Mesothelial cell of epicardium (in vitro differentiated cells): ENCODE measurements around the gene YOD1. TPM values are rescaled to one million over a fixed set of nuclear protein-coding genes. Genes with fewer than 3 reads are reported as not detected.

Experiments
- DNase-seq, 2 experiments: peaks; one replicate each; pipeline ENCODE4 v3.0.0; 2021; ENCODE audit warnings: low spot score in 2 of 2; ENCODE audit not compliant: unreplicated experiment in 2 of 2
- H3K27ac Mint-ChIP-seq: 2 replicates; pipeline ENCODE4 v1.8.0; 2021; ENCODE audit warnings: mixed read lengths
- H3K27me3 Mint-ChIP-seq: 2 replicates; pipeline ENCODE4 v1.8.0; 2021; ENCODE audit warnings: low read depth, mixed read lengths
- H3K36me3 Mint-ChIP-seq: 2 replicates; pipeline ENCODE4 v1.8.0; 2021; ENCODE audit warnings: mixed read lengths
- H3K4me1 Mint-ChIP-seq: 2 replicates; pipeline ENCODE4 v1.8.0; 2021; ENCODE audit warnings: mixed read lengths
- H3K4me3 Mint-ChIP-seq: 2 replicates; pipeline ENCODE4 v1.8.0; 2021; ENCODE audit warnings: mild to moderate bottlenecking, moderate library complexity, mixed read lengths
- H3K9me3 Mint-ChIP-seq: 2 replicates; pipeline ENCODE4 v1.8.0; 2021; ENCODE audit warnings: mixed read lengths
- CTCF ChIP-seq: fragments of 200-600 bp; sonication (generic); IDR thresholded peaks from one replicate; pipeline ENCODE4 v1.5.0; 2021; ENCODE audit warnings: antibody characterized with exemption; ENCODE audit not compliant: unreplicated experiment
- total RNA-seq: library from RNA; stranded (reverse); gene quantifications from 3 replicates; pipeline ENCODE4 v1.2.1, GENCODE V29; 2021

The YOD1 gene
- total RNA-seq, 1 donor from 2014 or later: 10.3 TPM

GRCh38 chr1:207081806-207082205 lies 30.8 kb upstream of the YOD1 start:
- no peaks in the 10 kb centered on the region for H3K36me3 Mint-ChIP-seq
- H3K4me3 Mint-ChIP-seq: no peak overlapping the region
- H3K4me1 Mint-ChIP-seq: peaks cover 38% of the 10 kb centered on the region
- no peak for DNase-seq
- no peak overlapping the region for H3K27ac Mint-ChIP-seq
- no peaks in the 10 kb centered on the region for H3K9me3 Mint-ChIP-seq
- TF ChIP-seq CTCF: no peak
- no peaks in the 10 kb centered on the region for H3K27me3 Mint-ChIP-seq

DNA sequence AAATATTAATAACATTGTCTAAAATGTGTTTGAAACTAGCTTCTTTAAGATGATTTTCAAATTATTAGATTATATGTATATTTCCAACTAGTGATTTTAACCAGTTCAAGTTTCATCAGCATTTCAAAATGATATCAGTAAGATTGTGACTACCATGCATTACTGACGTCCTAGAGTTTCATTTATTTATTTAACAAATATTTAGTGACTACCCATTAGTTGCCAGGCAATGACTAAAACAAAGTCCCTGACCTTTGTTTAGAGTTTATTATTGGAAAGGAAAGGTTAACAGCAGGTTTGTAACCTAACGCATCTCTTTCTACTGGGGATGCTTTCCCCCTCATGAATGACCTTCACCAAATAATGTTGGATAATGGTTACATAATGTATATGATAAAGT lies 30.1 kb upstream of the YOD1 start:
- H3K27me3 Mint-ChIP-seq: no peaks in the 10 kb centered on the region
- no peak for TF ChIP-seq CTCF
- no peak overlapping the region for H3K27ac Mint-ChIP-seq
- peaks cover 34% of the 10 kb centered on the region for H3K4me1 Mint-ChIP-seq
- H3K4me3 Mint-ChIP-seq: no peak overlapping the region
- H3K9me3 Mint-ChIP-seq: no peaks in the 10 kb centered on the region
- no peaks in the 10 kb centered on the region for H3K36me3 Mint-ChIP-seq
- DNase-seq: no peak

GRCh38 chr1:207079706-207080241 lies 28.8 kb upstream of the YOD1 start:
- H3K4me3 Mint-ChIP-seq: no peak overlapping the region
- DNase-seq: no peak
- H3K4me1 Mint-ChIP-seq: peaks cover 21% of the 10 kb centered on the region
- H3K36me3 Mint-ChIP-seq: no peaks in the 10 kb centered on the region
- no peaks in the 10 kb centered on the region for H3K27me3 Mint-ChIP-seq
- H3K27ac Mint-ChIP-seq: no peak overlapping the region
- TF ChIP-seq CTCF: no peak
- H3K9me3 Mint-ChIP-seq: no peaks in the 10 kb centered on the region

DNA sequence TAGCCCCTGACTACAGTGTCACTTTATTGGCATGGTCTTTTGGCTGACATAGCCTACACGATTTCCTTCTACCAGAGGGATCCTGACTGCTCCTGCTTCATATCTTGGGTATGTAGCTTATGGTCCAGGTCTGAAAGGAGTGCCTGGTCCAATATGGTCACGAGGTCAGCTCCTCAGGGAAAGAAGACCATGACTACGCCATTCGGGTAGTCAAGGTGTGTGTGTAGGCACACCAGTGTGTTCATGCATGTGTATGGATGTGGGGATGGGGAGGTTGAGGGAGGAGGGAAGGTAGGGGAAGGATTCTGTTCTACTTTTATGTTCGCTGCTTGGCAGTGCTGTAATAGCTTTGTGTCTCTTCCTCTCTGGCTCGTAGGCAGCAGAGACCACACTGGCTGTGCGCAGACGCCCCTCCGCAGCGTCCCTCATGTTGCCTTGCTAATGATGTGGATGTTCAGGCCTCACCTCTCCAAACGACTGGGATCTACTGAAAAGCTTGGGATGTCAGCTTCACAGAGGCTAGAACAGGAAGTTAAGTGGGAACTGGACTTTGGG lies 27.6 kb upstream of the YOD1 start:
- no peak for DNase-seq
- Mint-ChIP-seq H3K36me3 (no peaks in the 10 kb centered on the region), H3K27ac (no peak overlapping the region), H3K4me3 (no peak overlapping the region), H3K9me3 (no peaks in the 10 kb centered on the region), H3K4me1 (peaks cover 12% of the 10 kb centered on the region), H3K27me3 (no peaks in the 10 kb centered on the region)
- no peak for TF ChIP-seq CTCF

DNA sequence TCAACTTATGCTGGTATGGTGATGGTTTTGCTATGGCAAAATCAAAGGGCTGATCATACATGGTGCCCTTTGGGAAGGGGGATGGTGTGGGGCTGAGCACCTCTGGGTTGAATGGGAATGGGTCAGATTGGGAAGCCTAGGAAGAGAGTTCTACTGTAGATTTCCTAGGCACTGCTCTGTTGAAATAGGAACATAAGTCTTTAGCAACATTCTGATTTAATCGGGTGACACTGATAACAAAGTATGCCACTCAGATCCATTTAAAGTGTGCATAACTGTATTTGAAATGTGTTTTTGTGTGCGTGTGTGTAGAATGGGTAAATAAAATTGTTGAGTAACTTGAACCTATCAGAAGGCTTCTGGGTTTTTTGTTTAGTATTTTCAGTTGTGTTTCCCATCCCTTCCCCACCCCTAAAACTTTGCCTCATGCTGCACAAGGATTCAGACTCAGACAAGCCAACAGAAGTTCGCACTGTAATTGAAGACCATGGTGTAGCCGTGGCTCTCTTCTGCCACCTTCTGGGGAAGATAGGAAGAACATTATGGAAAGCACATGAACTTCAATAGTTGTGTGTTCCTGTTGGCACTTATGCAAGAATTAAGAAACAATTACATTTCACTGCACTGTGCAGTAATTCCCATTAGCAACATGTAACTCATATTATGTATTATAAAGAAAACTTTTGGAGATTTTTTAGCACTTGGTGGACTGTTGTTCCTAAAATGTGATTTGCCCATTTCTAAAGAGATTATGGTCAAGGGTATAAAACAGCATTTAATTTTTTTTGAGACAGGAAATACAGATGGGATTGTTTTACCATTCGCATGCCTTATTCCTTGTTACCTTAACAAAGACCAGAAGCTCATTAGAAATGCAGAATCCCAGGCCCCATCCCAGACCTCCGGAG lies 26.7 kb upstream of the YOD1 start:
- peak in 1 of 2 experiments; percentile 67 for DNase-seq
- Mint-ChIP-seq H3K27me3 (no peaks in the 10 kb centered on the region), H3K4me1 (peaks cover 6% of the 10 kb centered on the region), H3K4me3 (no peak overlapping the region), H3K9me3 (no peaks in the 10 kb centered on the region), H3K27ac (no peak overlapping the region), H3K36me3 (no peaks in the 10 kb centered on the region)
- peak; percentile 71 for TF ChIP-seq CTCF
